ENCODE data around the gene C19orf85.
"Not testable (repeated sequence)": the region's sequence is repeated elsewhere in the genome, so short reads cannot be mapped to it uniquely, and the experiment has no call there.

Gene C19orf85

DNA sequence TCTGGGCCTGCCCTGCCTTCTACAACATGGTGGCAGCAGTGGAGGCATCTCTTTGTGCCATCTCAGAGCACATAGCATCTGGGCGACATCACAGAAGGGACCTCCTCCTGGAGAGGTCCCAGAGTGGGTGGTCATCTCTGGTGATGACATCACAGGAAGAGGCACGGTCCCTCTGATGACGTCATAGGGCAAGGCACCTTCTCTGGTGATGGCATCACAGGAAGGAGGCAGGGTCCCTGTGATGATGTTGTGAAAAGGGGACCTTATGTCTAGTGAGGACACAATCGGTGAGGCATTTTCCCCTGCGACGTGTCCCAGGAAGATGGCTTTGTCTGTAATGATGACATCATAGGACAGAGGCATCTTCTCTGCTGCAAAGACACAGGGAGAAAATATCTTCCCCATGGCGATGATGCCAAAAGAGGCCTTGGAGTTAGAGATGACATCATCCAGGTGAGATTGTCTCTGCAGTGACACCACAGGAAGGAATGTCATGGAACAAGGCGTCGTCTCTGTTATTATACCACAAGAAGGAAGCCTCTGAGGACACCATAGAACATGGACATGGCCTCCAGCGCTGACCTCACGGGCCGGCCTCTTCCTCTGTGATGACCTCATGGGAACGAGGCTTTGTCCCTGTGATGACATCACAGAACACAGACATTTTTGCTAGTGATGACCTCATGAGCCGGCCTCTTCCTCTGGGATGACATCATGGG, 32.2 kb downstream of the C19orf85 start:
- no peak for TF ChIP-seq CTCF (IDR thresholded peaks at IDR 0.05; ENCODE audit: low read depth, low read length)
- H3K4me3 ChIP-seq (replicated peaks in 1 of 2; ENCODE audit: low read depth in 2 of 2, low read length in 2 of 2): no peak overlapping the region
- DNase-seq (ENCODE audit: low read depth in 2 of 2): no peak

GRCh38 chr19:55431183-55431582, 33.4 kb downstream of the C19orf85 start:
- no peak for TF ChIP-seq CTCF (IDR thresholded peaks at IDR 0.05; ENCODE audit: low read depth, low read length)
- H3K4me3 ChIP-seq (replicated peaks in 1 of 2; ENCODE audit: low read depth in 2 of 2, low read length in 2 of 2): no peak overlapping the region
- no peak for DNase-seq (ENCODE audit: low read depth in 2 of 2)

DNA sequence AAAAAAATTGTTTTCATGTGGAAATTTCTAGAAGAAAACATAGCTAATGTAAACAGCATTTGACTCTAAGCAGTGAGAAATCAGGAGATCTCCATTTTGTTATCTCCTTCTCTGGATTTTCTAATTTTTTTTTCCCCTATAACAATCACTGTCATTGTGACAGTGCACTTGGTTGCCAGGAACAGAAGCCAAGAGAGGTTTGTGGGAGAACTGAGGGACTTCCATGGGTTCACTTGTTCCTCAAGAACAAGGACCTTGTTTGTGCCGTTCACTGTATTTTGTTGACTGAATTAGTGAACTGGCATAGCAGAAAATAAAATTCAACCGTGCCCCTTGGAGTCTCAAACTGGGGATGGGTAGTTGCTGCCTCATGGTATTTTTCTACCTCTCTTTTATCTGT, 38.5 kb downstream of the C19orf85 start:
- no peak for TF ChIP-seq CTCF (IDR thresholded peaks at IDR 0.05; ENCODE audit: low read depth, low read length)
- no peak for DNase-seq (ENCODE audit: low read depth in 2 of 2)
- H3K4me3 ChIP-seq (replicated peaks in 1 of 2; ENCODE audit: low read depth in 2 of 2, low read length in 2 of 2): no peak overlapping the region

GRCh38 chr19:55424518-55424917, 40.0 kb downstream of the C19orf85 start:
- H3K4me3 ChIP-seq (replicated peaks in 1 of 2; ENCODE audit: low read depth in 2 of 2, low read length in 2 of 2): no peak overlapping the region
- no peak for DNase-seq (ENCODE audit: low read depth in 2 of 2)
- no peak for TF ChIP-seq CTCF (IDR thresholded peaks at IDR 0.05; ENCODE audit: low read depth, low read length)

GRCh38 chr19:55423225-55424005, 41.1 kb downstream of the C19orf85 start:
- no peak for DNase-seq (ENCODE audit: low read depth in 2 of 2)
- TF ChIP-seq CTCF (IDR thresholded peaks at IDR 0.05; ENCODE audit: low read depth, low read length): no peak
- H3K4me3 ChIP-seq (replicated peaks in 1 of 2; ENCODE audit: low read depth in 2 of 2, low read length in 2 of 2): no peak overlapping the region

DNA sequence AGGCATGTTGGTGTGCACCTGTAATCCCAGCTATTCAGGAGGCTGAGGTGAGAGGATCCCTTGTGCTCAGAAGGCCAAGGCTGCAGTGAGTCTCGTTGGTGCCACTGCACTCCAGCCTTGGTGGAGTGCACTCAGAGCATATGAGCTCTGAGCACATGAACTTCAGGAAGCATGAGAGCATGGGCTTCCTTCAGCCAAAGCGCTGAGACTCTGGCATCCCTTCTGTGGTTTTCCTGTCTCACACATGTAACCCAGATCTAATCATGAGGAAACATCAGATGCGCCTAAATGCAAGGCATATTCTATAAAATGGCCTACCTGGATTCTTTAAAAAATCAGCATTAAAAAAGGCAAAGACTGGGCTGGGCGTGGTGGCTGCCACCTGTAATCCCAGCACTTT, 43.3 kb downstream of the C19orf85 start:
- H3K4me3 ChIP-seq (replicated peaks in 1 of 2; ENCODE audit: low read depth in 2 of 2, low read length in 2 of 2); DNase-seq (ENCODE audit: low read depth in 2 of 2): not testable (repeated sequence)

GRCh38 chr19:55419624-55420236, 44.8 kb downstream of the C19orf85 start:
- TF ChIP-seq CTCF (IDR thresholded peaks at IDR 0.05; ENCODE audit: low read depth, low read length): no peak
- no peak for DNase-seq (ENCODE audit: low read depth in 2 of 2)
- H3K4me3 ChIP-seq (replicated peaks in 1 of 2; ENCODE audit: low read depth in 2 of 2, low read length in 2 of 2): no peak overlapping the region
